IMR-90 (cell line): Measurements from ENCODE around the gene LALBA.

Experiments
- BHLHE40 ChIP-seq: fragments of 150-350 bp; IDR thresholded peaks from 2 replicates; pipeline ENCODE4 v1.6.1; 2016; ENCODE audit warnings: mild to moderate bottlenecking, low read depth, low read length
- CEBPB ChIP-seq: IDR thresholded peaks from 2 replicates; pipeline ENCODE4 v1.6.1; 2012; ENCODE audit warnings: low read depth, low read length, improper control_type of control experiment
- CHD1 ChIP-seq: IDR thresholded peaks from 2 replicates; pipeline ENCODE4 v1.6.1; 2012; ENCODE audit warnings: low read depth, low read length, improper control_type of control experiment
- CTCF ChIP-seq: conservative IDR thresholded peaks from 2 replicates; pipeline ENCODE4 v1.5.1; 2012; ENCODE audit warnings: mild to moderate bottlenecking, low read depth, low read length, improper control_type of control experiment
- ELK1 ChIP-seq: fragments of 150-350 bp; IDR thresholded peaks from 2 replicates; pipeline ENCODE4 v1.6.1; 2016; ENCODE audit warnings: low read depth, mild to moderate bottlenecking, low read length, moderate library complexity, borderline replicate concordance
- MAFK ChIP-seq: IDR thresholded peaks from 2 replicates; pipeline ENCODE4 v1.6.1; 2012; ENCODE audit warnings: low read depth, low read length, improper control_type of control experiment
- MAZ ChIP-seq: IDR thresholded peaks from 2 replicates; pipeline ENCODE4 v1.6.1; 2012; ENCODE audit warnings: low read depth, mild to moderate bottlenecking, low read length, improper control_type of control experiment, moderate library complexity, borderline replicate concordance
- MXI1 ChIP-seq: IDR thresholded peaks from 2 replicates; pipeline ENCODE4 v1.6.1; 2012; ENCODE audit warnings: low read depth, mild to moderate bottlenecking, low read length, moderate library complexity, borderline replicate concordance
- POLR2A ChIP-seq: IDR thresholded peaks from 2 replicates; pipeline ENCODE4 v1.6.1; 2012; ENCODE audit warnings: mild to moderate bottlenecking, low read depth, low read length
- RAD21 ChIP-seq: IDR thresholded peaks from 2 replicates; pipeline ENCODE4 v1.6.1; 2012; ENCODE audit warnings: low read length, improper control_type of control experiment
- RCOR1 ChIP-seq: IDR thresholded peaks from 2 replicates; pipeline ENCODE4 v1.6.1; 2012; ENCODE audit warnings: mild to moderate bottlenecking, low read length, improper control_type of control experiment; ENCODE audit not compliant: insufficient replicate concordance
- RFX5 ChIP-seq: IDR thresholded peaks from 2 replicates; pipeline ENCODE4 v1.8.0; 2012; ENCODE audit warnings: low read depth, mild to moderate bottlenecking, low read length, moderate library complexity
- SMC3 ChIP-seq: fragments of 150-350 bp; IDR thresholded peaks from 2 replicates; pipeline ENCODE4 v1.6.1; 2016; ENCODE audit warnings: low read depth, mild to moderate bottlenecking, antibody characterized with exemption, low read length, moderate library complexity

GRCh38 chr12:48525332-48525731, 44.5 kb downstream of the LALBA start, which contains the start of gene OR8S1:
- TF ChIP-seq SMC3 (no peak), CTCF (no peak), ELK1 (no peak), POLR2A (no peak), CEBPB (no peak), MAFK (no peak), RFX5 (no peak), MXI1 (no peak), RAD21 (no peak), RCOR1 (no peak), MAZ (no peak), BHLHE40 (no peak), CHD1 (no peak)
